Measurements from ENCODE around the gene COA4.
"Not testable (repeated sequence)": the region's sequence is repeated elsewhere in the genome, so short reads cannot be mapped to it uniquely, and the experiment has no call there.

Gene COA4

DNA sequence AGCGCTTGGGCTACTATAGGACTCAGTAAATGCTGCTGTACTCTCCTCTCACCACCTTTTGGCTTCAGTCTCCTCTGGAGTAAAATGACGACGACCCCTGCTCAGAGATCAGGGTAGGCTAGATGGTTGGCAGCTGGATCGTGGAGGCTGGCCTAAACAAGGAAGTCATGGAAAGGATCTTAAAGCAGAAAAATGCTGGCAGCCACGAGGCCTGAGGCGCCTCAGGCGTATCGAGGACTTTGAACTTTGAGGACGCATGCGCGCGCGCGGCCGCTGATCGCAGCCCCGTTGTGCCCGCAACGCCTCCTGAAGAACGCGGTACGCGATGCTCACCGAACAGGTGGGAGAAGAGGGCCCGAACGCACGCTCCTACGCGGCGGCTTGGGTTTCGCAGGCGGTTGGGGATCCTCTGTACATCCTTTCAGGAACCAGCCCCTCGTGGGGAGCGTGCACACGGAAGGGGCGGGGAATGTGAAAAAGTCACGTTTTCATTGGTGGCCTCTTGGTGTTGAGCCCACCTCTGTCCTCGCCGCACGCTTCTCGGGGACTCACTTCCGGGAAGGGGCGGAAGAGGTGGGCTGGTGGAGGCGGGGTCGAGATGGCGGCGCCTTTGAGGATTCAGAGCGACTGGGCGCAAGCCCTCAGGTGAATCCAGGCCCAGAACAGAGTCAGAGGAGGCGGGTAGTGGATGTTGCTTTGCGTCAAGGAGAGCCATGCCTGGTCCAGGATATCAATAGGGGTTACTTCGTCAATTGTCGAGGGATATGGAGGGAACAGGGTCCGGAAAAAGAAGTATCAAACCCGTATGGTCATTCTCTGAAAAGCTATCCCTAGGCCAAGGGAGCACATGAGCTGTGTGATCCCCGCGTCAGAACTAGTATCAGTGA is at the start of gene COA4, which contains the start of gene PAAF1:
Gene COA4, minus strand, starts transcription at position 423 of the 887 bp plus-strand sequence. CDS start 3,468 bp downstream, outside the sequence.
Gene PAAF1, plus strand, starts transcription at position 576 of the 887 bp plus-strand sequence. Its CDS starts 23 bp downstream, at position 599.
- peak; percentile 89 for DNase-seq (ENCODE audit: low read depth)

DNA sequence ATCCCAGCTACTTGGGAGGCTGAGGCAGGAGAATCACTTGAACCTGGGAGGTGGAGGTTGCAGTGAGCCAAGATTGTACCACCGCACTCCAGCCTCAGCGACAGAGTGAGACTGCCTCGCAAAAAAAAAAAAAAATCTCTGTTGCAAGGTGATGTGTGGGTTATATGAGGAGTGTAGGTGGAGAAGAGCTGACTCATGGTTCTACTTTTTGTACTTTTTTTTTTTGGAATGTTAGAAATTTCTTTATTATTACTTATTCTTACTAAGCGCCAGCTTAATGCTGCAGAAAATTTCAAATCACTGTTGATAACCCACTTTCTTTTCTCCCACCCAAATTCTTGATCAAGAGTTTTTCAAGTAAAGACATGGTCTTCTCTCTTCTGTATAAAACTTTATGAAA is 44.5 kb upstream of the COA4 start:
- no peak for DNase-seq (ENCODE audit: low read depth)

DNA sequence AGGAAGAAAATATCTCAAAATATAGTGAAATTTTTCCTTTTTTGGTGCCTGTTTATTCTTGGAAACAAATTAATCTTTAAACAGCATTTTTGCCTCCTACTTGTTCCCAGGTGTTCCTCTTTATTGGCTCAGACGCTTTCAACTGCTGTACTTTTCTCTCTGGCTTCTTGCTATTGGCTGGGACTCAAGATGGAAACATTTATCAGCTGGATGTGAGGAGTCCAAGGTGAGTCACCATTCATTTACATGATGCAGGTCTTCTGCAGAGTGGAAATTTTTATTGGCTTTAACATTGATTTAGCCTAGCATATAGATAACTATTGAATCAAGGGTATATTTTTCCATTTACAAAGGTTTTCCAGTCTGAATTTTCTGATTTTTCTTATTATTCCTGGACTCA is 39.8 kb upstream of the COA4 start:
- no peak for DNase-seq (ENCODE audit: low read depth)

DNA sequence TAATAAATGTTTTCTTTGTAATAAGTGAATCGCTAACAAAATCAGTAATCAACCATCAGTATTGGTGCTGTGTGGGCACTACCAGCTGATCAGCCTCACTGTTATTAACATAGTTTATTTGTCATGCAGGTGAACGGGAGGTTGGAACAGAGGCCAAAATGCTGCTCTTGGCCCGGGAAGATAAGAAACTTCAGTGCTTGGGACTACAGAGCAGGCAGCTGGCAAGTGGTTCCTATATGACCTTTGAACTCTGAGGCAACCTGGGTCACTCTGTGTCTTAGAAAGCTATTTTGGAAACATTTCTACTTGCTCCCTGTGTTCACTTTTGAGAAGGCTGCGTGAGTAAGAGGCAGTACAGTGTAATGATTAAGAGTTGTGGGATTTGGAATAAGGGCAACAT is 37.6 kb upstream of the COA4 start:
- no peak for DNase-seq (ENCODE audit: low read depth)

DNA sequence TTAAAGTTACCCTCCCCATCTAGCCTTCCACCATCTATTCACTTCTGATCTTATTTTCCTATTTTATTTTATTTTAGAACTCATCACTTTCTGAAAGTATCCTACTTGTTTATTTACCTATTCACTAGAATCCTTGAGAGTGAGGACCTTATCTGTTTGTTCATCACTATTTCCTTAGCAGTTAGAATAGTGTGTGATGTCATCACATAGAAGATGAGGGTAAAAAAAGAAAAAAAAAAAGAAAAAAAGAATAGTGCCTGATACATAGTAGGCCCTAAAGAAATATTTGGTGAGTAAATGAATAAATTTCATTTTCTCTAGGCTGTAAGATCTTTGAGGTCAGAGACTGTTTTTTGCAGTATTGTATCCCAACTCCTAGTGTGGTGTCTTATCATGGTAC is 36.8 kb upstream of the COA4 start:
- no peak for DNase-seq (ENCODE audit: low read depth)

DNA sequence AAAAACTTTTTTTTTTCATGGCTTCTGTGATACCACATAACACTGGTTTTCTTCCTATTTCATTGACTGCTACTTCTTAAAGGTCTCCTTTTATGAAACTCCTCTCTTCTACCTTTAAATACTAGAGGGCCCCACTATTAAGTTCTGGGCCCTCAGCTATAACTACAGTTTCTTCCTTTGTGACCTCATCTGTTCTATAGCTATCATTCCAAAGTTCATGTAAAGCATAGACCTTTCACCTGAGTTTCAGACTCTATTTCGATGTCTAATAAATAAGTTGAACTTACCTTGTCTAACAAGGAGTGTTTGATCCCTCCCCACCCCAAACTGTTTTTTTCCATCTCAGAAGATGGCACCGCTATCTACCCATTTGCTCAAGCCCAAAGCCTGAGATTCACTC is 35.4 kb upstream of the COA4 start:
- DNase-seq (ENCODE audit: low read depth), result no peak

DNA sequence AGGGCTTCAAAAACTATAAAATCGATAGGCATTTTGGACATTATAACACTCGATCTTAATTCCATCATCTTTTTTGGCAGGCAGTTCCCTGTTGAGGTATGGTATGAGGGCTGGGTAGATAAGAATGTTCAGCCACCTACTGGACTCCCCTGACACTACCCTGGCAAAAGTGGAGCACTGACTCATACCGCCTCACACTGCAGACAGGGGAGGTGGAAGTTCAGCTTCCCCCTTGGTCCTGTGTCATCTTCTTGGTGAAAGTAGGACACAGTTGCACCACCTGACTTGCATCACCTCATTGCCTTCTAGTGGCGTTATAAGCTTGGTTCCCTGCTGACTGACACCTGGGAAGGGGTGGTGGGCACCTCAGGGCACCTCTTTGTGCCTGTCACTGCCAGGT is 30.5 kb upstream of the COA4 start:
- no peak for DNase-seq (ENCODE audit: low read depth)

DNA sequence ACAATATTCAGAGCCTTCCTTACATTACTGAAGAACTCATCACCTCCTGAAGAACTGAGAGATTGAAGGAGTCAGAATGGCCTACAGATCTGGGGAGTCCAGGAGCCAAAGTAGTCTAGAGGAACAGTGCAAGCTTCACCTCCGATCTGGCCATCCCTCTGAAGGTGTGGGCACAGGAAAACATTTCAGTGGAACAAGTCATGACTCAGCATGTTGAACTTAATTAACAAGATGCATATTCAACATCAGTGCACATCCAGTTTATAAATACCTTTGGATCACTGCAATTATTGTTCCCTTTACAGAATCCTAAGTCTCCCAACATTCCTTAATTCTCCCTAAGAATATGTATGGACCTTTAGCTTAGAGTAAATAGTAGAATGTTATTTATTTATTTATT is 25.7 kb upstream of the COA4 start:
- DNase-seq (ENCODE audit: low read depth), result no peak

DNA sequence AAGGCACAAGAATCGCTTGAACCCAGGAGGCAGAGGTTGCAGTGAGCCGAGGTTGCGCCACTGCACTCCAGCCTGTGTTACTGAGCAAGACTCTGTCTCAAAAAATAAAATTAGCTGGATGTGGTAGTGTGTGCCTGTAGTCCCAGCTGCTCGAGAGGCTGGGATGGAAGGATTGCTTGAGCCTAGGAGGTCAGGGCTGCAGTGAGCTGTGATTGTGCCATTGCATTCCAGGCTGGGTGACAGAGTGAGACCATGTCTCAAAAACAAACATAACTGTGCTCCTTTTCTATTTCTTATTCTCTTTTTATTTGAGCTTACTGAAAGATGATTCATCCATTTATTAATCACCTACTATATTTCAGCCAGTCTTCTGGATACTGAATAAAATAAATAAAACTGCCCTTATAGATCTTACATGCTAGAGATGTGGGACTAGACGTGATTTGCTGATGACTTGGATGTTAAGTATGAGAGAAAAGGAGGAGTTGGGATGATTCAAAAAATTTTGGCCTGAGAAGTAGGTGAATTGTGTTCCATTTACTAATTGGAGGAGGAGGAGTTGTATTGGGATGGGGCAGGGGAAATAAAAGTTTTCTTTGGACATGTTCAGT is 18.2 kb upstream of the COA4 start:
- DNase-seq (ENCODE audit: low read depth), result no peak

DNA sequence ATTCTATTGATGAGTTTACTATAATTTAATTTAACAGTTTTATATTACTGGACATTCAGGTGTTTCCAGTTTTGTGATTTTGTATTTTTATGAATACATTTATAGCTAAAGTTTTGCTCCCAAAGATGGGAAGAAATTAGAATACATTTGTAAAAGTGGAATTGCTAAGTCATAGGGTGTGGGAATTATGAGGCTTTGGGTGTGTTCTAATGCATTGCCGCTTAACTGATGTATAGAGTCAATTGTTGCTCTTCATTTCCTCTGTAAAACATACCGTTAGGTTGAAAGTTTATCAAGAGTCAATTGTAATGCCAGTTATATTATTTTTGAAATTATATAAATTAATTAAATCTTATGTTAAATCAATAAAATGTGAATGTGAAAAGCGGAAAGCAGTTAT is 16.4 kb upstream of the COA4 start:
- no peak for DNase-seq (ENCODE audit: low read depth)

DNA sequence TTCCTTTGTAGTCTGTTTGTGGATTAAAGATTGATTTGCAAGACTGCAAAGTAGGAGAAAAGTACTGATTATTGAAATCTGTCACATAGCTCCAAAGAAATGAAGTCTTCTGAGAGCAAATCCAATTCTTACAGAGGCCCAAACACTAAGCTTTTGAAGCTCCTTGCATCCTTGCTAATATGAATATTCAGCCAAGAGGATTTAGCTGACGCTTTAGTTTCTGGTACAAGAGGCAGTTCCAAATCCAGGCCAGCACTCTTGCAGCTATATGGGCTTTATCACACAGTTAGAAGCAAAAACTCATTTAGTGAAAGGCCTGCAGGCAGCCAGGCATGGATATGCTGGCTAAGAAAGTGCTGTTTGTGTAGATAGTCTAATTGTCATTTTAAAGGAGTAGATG is 12.9 kb upstream of the COA4 start:
- DNase-seq (ENCODE audit: low read depth), result no peak

DNA sequence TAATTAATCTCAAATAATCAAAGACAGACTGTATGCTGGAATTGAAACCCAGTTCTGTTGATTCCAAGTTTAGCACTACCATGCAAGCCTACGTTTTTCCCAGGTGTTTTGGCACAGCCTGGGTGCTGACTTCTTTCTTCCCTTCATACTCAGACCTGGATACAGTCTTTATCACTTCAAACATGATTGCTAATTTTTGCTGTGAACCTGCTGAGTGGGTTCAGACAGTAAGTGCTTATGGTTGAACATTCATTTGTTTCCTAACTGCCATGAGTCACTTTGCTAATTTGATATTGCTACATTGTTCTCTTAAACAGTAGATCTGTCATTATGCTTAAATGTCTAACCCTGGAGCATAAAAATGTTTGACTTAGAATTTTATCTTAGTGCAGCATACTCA is 12.4 kb upstream of the COA4 start:
- no peak for DNase-seq (ENCODE audit: low read depth)

DNA sequence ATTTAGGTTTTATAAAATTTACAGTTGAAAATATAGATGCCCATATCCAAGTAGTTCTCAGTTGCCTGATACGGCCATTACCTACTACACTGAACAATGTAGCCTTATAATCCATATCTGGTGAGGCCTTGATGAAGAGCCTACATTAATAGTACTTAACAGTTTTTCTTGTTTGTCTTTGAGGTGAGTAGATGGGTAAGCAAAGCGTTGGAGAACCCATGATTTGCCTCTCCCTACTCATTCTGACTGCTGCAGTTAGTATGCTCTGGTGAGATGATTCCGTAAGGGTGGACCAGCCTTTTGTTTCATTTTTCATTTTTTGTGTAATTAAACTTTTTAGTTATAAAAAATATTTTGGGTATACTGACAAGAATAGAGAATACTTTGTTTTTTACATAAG is 11.6 kb upstream of the COA4 start:
- DNase-seq (ENCODE audit: low read depth), result no peak

DNA sequence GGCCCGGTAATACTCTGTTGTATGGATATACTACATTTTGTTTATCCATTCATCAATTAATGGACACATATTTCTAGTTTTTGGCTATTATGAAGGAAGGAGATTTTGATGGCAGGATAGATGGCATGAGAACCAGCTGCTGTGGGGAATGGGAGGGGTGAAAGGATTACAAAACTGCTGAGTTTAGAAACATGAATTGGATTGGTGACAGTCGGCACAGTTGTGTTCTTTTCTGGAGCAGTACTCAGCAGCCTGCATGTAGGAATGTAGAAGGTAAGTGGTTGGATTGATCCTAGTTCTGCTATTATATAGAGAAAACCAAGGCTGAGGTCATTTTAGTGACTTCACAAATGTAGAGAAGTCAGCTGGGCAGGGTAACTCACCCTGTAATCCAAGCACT is 7.2 kb upstream of the COA4 start:
- no peak for DNase-seq (ENCODE audit: low read depth)

DNA sequence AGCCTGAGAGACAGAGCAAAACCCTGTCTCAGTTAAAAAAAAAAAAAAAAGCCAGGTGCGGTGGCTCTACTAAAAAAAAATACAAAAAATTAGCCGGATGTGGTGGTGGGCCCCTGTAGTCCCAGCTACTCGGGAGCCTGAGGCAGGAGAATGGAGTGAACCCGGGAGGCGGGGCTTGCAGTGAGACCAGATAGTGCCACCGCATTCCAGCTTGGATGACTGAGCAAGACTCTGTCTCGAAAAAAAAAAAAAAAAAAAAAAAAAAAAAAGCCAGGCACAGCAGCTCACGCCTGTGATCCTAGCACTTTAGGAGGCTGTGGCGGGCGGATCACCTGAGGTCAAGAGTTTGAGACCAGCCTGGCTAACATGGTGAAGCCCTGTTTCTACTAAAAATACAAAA is 3.8 kb upstream of the COA4 start:
- not testable (repeated sequence) for DNase-seq (ENCODE audit: low read depth)

DNA sequence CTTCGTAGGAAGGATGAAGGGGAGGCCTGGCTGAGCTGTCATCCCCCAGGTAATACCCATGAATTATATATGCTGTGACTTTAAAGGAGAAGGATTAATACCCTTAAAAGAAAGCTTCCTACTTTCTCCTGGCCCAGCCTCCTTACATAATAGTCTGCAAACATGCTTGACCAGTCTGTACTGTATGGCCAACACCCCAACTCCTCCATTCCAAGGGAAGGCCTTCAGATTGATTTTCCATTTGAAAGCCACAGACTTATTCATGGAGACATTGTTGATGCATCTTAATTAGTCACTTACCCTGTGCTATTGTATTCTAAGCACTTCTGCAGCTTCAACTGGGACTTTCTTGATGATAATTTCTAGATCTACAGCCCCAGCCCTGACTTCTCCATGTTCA is 2.1 kb upstream of the COA4 start:
- DNase-seq (ENCODE audit: low read depth), result no peak

DNA sequence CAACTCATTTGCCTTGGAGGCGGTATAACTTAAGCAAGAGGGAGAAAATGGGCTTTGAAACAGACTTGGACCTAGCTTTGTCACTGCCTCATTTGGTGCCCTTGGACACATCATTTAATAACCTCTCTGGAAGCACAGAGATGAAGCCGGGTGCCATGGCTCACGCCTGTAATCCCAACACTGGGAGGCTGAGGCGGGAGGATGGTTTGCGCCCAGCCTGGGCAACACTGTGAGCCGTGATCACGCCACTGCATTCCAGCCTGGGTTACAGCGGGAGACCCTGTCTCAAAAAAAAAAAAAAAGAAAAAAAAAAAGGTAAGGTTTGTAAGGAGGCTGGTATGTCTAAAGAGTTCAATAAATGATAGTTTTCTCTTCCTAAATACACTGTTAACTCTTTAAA is 806 bp downstream of the COA4 start:
- no peak for DNase-seq (ENCODE audit: low read depth)

DNA sequence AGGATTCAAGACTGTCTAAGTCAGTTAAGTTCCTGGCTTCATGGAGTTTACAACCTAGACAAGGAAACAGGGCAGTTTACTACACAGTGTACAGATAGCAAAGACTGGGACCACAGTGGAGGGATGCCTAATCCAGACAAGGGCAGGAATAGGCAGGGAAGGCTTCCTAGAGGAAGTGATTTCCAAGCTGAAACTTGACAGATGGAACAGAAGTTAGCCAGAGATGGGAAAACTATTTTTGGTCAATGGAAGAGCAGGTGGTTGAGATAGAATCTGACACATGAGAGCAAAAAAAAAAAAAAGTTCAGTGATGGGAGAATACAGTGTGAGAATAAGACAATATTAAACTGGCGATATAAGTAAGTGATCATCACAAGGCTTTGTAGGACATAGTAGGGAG is 1.3 kb downstream of the COA4 start:
- no peak for DNase-seq (ENCODE audit: low read depth)

DNA sequence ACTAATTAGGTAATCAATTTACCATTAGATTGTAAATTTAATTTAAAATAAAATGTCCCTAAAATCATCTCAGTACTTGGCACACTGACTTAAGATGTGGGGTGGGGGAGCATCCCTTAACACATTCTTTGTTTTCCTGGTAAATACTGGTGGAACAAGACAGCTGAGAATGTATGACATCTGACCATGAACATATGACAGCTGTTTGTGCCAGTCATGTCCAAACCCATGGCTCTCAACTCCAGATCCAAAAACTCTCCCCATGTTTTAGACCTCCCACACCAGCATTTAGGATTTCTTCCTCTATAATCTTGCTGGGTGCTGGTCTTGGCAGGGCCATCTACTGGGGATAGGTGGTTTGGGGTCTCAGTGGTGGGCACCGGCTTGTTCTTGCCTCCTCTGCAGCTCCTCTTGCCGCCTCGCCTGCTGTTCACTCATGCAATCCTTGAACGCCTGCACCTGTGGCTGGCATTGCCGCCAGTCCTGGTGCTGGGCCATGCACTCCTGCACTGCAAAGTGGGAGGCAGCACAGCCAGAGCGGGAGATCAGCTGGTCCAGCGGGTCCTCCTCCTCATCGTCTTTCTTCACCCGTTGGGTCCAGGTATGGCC is 3.8 kb downstream of the COA4 start:
- no peak for DNase-seq (ENCODE audit: low read depth)

DNA sequence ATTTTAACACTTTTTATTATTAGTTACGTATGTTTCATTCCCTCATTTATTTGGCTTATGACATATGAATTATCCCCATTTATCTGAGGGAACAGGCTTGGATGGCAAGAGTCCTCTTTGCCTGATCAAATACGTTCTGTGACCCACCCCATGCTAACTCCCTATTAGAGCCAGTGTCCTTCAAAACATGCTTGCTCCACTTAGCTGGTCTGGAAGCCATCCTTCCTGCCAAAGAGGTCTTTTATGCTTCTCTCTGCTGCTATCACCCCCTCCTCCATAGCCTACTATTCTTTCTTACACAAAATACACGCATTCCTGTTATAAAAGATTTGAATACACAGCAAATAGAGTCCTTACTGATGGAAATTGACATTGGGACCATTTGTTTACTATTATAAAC is 6.4 kb downstream of the COA4 start:
- DNase-seq (ENCODE audit: low read depth), result no peak

DNA sequence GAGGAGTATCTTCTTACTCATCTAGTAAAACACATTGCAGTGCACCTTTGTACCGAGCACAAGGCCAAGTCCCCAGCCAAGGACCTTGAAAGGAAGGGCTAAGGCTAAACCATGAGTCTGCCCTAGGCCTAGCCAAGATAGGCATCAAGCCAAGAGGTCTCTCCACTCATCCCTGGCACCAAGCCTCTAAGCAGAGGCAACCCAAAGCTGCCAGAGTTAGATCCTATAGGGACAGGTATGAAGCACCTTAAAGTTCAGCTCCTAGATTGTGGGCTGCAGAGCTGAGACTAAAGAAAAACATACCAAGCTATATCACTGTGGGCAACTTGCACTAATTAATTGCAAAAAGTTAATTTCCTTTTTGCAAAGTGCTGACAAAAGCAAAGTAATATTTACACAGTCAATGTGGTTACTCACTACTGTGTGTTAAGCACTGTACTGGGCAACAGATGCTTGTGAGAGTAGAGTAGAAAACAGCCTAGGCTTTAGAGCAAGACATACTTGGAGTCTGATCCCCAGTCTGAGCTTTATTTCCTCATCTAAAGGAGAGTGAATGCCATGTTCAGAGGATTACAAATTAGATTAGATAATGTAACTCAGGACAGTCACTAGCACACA is 7.2 kb downstream of the COA4 start:
- no peak for DNase-seq (ENCODE audit: low read depth)

DNA sequence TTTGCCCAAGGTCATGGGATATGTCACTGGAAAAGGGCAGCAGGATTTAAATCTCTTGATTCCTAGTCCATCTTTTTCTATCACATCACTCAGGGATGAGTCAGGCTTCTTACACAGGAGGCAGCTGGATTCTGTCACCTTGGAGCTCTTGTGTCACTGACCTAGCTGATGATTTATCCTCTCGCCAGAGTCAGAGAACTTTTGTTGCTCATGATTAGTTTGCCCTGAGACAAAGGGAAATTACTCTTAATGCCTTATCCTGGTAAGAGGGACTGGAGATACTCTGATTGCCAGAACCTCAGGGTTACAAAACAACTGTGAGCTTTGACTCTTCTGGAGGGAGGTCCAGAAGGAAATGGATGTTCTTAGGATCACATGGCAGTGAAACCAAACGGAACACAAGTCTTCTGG is 10.1 kb downstream of the COA4 start:
- DNase-seq (ENCODE audit: low read depth), result no peak

DNA sequence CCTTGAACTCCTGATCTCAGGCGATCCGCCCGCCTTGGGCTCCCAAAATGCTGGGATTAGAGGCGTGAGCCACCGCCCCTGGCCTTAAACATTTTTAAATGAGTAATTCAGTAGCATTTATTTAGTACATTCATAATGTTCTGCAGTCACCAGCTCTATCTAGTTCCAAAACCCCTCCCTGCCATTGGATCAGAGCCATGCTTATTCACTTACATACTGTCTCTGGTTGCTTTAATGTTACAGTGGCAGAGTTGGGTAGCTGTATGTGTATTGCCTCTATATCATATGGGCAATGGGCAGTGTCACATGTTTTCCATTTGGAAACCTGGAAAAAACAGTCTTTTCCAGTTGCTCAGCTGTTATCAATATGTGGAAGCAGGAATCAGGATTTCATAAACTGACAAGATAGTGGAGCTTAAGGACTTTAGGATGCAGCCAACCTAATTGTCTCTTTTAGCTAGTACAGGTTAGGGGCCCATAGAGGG is 10.5 kb downstream of the COA4 start:
- DNase-seq (ENCODE audit: low read depth), result no peak
